HG03064 (cell line): ENCODE measurements around the gene IGSF3.

Experiments
- ATAC-seq: cut with Tn5 transposase; IDR thresholded peaks from one replicate; pipeline ENCODE4 v1.9.1; 2021; ENCODE audit warnings: low read depth; ENCODE audit not compliant: unreplicated experiment

IGSF3 gene

DNA sequence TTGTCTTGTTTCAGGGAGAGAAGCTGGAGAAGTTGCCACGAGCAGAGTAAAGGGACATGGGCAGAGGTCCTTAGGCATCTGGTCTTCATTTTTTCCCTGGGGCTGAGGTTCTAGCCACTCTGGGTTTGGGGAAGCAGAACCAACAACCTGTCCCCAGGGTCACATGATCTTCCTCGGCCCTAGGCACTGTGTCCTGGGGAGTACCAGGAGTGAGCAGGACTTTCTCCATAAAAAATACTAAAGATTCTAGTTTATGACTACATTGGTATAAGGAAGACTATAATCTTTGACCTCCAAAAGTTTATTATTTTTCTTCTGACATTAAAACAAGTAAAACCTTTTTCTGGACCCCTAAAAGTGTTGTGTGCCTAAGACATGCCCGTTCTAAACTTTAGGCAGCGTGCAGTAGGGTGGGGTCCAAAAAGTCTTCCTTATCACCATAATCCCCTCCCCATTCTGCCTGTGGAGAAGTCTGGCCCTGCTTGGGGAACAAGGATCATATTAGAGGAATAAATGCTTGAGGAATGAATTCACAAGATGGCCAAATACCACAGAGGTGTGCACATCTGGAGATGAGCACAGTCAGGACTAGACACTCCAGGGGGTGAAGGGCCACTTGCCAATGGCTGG is 19.3 kb upstream of the IGSF3 start:
- ATAC-seq: no peak

DNA sequence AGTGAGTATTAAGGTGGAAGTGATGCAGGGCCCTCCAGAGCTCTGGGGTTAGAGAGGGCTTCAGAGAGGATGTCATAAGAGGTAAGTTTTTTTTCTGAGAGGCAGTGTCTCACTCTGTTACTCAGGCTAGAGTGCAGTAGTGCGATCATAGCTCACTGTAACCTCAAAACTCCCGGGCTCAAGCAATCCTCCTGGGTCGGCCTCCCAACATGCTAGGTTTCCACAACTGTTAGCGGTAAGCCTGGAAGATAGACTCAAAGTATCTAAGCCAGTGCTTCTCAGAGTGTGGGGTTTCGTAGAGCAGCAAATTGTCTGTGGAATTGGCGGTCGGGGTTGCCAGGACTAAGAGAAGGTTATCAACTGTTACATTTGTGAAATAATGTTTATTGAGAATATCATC is 18.6 kb upstream of the IGSF3 start:
- no peak for ATAC-seq

DNA sequence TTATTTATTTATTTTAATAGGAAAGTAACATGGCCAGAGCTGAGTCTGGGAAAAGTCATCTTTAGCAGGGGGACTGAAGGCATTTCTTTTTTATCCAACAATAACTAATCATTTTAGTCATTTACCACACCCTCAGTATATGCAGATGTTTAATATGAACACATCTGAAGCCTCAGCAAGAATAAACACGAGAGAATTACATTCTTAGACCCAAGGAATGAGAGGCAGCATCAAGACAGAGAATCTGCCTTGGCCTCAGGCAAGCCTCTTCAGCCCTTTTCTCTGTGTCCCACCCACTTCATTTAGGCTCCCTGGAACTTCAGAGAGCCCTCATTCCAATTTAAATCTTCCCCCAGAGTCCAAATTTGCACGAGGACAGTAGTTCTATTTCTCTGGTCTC is 17.0 kb upstream of the IGSF3 start:
- ATAC-seq: no peak

DNA sequence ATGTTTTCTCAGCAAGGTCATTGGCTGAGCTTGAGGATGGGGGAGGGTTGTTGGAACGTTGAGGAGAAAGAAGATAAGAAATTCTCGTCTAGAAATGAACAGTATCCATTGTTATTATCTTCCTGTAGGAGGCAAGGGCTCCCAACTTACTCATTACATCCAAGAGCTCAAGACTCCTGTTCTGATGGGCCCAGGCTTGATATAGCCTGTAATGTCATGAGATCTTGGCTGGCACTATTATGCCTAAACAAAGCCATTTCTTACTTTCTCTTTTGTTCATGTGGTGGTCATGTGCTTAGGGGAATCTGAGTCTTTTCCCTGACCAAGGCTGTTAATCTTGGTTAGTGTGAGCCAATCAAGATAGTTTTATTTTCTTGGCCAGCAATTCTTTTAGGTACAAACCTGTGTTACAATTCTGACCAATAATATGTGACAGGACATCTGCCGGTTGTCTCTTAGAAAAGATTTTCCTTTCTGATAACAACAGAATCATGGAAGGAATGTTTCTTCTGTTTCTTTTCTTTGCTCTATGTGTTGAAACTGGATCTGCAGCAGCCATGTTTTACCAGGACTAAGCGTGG is 15.2 kb upstream of the IGSF3 start:
- ATAC-seq: no peak

DNA sequence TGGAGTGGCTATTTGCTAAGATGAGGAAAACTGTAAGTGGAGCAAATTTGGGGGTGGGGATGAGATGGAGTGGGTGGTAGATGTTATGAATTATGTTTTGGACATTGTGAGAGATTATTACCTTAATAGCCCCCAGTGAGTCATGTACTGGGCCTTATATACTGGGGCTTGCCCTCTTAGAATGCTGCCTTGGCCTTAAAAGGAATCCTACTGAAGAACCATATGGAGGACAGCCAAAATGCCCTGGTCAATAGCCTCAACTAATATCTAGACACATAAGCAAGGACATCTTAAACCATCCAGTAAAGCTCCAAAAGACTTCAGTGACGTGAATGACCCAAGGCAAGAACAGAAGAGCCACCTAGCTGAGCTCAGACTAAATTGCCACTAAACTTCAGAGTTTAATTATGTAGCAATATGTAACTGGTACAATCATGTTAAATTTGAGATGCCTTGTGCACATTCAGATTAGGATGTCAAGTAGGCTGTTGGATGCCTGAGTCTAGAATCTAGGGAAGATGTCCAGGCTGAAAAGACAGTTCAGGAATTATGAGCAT is 13.9 kb upstream of the IGSF3 start:
- ATAC-seq: no peak

DNA sequence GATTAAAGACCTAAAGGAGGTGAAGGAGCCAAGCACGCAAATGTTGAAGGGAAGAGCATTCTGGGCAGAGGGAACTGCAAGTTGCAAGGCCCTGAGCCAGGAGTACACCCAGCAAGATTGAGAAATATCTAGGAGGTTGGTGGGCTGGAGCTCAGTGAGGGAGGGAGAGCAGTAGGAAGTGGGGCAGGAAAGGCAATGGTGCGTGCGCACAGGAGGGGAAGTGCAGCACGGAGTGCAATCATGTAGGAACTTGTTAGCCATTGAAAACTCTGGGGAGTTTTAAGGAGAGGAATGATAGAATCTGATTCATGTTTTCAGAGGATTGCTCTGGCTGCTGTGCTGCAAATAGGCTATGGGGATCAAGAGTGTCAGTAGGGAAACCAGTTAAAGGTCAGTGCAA is 13.2 kb upstream of the IGSF3 start:
- ATAC-seq: no peak

DNA sequence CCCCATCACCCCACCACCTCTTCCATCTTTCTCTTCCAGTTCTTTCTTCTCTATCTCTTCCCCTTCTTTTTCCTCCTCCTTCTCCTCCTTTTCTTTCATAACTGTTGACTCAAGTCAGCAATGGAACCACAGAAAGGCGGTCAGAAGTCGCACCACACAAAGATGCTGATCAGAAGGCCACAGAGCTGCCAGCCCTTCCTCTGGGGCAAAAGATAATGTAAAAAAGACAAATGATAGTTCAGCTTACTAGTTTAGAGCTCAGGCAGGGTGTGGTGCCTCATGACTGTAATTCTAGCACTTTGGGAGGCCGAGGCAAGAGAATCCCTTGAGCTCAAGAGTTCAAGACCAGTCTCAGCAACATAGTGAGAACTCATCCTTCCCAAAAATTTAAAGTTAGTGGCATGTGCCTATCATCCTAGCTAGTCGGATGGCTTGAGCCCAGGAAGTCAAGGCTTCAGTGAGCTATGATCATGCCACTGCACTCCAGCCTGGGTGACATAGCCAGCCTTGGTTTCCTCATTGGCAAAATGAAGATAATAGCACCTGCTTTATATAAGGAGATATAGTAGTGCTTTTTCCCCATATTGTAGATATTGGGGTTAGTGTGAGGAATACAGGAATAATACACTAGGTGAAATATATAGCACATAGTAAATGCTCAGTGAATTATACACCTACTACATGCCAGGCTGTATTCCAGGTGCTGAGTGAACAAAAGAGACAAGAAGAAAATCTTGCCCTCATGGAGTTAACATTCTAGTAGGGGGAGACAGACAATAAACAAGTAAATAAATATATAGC is 12.5 kb upstream of the IGSF3 start:
- no peak for ATAC-seq

DNA sequence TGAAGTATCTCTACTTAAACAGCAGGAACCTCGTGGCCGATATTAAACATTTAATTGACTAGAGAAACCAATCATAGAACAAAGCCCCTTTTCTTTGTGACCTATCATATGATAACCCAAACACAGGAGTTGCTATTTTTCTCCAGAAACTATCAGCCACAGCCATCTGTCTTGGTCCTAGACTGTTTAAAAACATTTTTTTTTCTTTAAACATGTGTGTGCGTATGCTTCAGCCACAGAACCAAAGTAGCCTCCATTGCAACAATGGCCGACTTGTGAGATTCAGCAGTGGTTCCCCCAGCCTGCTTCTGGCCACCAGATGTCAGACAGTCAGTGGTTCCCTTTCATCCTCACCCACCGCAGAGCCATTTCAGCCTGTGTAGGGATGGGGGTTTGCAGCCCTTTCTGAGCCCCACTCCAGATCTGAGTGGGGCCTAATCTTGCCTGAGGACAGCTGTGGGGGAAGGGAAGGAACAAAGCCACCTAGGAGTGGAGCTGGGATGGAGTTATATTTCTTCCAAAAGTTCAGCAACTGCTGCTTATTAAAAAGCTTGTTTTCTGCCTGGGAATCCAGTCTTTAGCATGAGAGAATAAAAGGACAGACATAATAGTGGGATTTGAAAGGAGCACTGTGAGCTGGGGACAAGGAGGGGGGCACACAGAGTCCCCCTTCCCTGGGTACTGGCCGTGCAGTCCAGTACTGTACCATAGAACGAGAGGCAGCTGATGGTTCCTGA is 11.7 kb upstream of the IGSF3 start:
- ATAC-seq: no peak

DNA sequence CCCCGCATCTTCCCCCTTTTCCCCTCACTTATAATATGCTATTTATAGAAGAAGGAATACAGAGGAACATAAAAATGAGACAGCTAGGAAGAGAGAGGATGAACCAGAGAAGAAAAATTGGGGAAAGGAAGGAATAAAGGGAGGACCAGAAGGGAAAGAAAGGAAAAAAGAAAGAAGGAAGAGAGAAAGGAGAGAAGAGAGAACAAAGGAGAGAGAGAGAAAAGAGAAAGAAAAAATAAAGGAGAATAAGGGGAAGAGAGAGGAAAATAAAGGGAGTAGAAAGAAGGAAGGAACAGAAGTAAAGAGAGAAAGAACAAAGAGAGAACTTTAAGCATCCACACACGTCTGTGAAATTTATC is 11.2 kb upstream of the IGSF3 start:
- ATAC-seq: no peak

DNA sequence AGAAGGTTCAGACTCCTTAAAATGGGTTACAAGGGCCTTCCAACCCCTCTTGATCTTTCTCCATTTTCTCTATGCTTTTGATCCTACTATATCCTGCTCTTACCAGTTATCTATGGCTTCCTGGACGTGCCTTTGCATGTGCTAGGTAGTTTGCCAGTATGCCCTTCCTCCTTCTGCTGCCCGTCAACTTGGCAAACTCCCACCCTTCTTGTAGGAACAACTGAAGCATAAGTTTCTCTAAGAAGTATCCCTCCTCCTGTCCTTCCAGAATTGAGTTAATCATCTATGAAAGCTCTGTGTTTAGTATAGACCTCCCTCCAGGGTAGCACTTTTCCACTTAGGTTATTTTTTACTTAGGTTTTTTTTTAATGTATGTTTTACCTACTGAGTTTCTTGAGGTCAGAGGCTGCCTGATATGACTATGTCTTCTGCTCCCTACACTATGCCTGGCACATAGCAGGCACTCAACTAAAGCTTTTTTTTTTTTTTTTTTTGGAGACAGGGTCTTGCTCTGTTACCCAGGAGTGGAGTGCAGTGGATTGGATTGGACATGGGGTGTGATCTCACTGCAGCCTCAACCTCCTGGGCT is 10.0 kb upstream of the IGSF3 start:
- no peak for ATAC-seq

DNA sequence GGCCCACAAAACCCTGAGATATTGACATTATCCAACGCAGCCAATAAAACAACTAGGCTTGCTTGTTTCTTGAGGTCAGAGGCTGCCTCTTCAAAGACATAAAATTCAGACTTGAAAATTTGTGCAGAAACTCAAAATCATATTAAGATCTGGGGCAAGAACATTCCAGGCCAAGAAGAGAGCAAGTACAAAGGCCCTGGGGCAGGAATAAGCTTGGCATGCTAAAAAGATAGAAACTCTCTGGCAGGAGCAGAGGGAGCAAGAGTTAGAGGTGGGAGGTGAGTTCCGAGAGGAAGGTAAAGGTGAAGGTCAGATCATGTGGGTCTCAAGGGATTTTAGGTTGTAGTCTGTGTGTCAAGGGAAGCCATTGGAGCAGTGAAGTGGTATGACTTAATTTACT is 8.8 kb upstream of the IGSF3 start:
- ATAC-seq: no peak

DNA sequence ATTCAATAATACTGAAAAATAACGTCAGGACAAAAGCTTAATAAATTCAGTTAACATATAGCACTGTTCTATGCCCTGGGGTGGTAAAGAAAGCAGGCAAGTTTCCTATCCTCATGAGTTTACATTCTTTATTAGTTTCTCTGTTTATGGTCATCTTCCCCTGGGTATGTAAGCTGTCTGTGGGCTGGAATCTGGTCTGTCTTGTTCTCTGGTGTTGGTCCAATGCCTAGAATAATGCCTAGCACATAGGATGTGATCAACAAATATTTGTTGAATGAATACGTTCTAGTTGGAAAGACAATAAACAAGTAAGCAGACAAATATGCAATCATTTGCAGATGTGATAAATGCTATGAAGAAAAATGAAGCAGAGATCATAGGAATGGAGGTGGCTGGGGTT is 7.2 kb upstream of the IGSF3 start:
- ATAC-seq: no peak

DNA sequence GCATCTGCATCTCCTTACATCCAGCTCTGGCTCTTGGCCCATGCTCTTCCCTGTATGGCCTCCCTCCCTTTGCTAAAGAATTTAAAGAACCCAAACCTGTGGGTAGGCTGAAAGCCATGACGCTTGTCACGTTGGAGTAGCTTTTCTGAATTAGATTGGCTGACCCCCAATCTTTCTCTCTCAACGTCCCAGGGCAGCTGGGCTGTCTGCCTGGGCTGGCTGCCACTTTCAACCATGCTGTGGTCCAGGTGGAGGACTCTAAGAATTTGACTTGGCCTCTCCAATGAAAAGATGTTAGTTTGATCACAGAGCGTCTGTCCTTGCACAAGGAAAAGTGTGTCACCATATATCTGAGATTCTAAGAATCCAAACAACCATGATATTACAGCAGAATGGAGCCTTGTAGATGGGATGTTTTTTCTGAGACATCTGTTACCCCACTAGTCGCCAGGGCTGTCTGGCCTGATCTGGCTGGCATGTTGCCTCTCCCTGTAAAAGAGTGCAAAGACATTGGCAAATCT is 6.5 kb upstream of the IGSF3 start:
- ATAC-seq: no peak

DNA sequence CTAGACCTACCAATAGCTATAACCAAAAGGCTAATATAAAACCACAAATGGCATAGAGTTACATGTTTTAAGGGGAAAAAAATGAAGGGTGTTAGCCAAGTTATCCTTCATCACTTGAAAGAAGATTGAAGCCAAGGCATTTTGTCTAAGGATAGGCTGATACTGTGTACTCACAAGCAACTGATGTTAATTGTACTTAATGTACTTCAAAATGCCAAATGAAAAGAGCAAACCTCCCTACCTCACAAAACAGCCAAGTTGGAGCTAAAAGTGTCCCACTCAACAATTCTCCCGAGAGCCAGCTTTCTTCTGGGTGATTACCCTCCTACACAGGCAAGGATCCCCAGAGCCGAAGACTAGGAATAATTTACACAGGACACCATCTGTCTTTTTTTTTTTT is 4.4 kb upstream of the IGSF3 start:
- ATAC-seq: no peak

DNA sequence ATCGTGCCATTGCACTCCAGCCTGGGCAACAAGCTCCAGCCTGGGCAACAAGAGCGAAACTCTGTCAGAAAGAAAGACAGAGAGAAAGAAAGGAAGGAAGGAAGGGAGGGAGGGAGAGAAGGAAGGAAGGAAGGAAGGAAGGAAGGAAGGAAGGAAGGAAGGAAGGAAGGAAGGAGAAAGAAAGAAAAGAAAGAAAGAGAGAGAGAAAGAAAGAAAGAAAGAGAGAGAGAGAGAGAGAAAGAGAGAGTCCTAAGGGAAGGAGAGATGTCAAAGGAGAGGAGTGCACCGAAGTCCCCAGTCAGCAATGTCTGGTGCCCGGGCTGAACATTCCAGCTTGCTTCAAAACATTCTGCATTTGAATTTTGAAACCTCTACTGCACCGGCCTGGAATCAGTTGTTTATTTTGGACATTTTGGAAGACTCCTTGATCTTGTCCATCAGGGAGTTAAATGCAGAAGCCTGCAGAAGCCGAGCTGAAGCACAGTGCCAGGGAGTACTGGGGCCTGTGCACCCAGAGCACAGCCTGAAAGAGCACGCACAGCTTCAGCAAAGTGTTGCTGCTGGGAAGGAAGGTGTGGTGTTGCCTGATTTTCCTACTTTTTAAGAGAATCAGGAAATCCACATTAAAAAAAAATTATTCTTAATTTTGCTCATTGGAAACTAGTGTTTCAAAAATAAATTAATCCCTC is 3.7 kb upstream of the IGSF3 start:
- ATAC-seq: no peak

DNA sequence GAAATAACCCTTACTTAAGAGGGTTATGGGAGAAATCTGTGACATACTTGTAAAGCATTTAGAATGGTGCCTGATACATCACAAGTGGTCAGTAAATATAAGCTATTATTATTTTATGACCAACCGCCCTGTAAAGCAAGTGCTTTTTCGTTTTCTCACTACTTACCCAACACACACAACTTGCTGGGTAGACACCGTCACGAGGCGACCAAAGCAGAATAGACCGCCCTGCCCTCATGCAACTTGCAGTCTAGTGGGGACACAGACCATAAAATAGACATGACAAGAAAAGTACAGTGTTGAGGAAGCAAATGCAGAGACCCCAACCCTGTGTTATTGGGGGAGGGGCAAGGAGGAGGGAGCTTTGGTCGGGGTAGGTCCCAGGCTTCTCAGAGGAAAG is 744 bp upstream of the IGSF3 start:
- no peak for ATAC-seq

DNA sequence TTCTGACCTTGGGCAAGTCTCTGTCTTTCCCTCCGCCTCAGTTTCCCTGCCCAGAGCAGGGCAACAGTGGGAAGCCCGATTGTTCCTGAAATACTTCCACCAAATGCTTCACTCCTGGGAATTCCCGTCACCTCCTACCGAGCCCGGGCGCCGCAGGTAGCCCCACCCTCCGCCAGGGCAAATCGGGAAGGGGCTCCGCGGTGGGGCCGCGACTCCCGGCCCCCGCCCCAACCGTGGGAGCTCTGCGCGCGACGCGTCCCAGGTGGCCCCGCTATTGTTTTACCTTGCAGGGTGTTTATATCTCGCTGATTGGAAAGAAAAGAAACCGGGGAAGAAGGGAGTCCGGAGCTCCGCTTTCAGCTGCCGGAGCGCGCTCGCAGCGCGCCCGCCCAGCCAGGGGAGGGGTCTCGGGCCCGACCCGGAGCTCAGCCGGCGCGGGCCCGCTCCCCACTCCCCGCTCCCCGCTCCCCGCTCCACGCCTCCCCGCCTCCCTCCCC is 407 bp downstream of the IGSF3 start:
- no peak for ATAC-seq

DNA sequence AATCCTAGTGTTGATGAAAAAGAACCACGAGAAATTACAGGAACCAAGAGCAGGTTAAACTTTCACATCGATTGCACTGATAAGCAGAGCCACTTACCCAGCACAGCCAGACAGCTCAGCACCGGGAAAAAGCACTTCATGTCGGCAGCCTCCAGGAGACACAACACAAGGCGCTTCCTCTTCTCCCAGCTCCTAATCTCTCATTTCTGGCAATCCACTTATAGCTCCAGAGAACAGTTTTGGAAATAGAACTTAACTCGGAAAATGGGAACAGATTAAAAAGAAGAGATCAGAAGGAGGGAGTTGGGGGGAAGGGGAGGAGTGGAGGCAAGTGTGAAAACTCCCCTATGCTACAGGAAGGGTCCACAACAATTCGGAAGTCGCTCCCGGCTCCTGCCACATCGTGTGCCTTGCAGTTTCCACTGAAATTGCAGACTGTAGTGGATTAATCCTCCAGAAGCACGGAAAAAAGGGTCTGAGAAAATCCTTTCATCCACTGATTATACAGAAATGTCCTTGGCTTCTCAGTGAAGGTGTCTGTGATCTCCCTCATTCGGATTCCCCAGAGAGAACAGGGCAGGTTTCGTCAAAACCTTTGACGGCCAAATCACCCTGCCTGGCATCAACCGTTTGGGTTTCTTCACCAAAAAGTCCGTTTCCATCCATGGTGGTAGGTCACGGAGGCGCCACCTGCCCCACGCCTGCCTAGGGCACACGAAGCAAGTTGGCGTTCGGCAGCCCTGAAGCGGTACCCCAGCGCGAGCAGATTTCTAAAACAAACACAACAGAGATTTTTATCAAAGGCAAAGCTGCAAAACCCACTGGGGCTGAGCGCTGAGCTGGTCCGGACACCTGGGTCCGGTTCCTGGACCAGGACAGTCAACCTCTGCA is 1.1 kb downstream of the IGSF3 start:
- ATAC-seq: no peak

DNA sequence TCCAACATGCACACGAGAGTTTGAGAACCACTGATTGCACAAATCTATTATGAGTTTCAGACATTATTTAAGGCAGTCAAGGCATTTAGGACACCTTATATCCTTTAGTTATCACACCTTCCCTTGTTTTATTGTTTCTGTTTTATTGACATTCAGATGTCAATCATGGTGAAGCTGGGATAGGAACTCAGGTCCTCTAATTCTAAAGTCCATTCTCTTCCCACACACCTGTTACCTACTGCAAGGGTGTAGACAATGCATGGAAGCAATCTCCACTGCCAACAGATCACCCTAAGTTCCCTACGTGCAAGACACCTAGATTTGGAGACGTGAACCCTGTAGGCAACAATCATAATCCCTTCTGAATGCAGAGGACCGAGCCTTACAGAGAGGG is 2.6 kb downstream of the IGSF3 start:
- ATAC-seq: no peak
